SIG-M5 treated with dmso at 0.1 percent for 504 hours (cell line): ENCODE data around the gene OR5A2.
"Not testable (repeated sequence)": the region's sequence is repeated elsewhere in the genome, so short reads cannot be mapped to it uniquely, and the experiment has no call there.

Experiments
- DNase-seq: peaks from one replicate; lab custom pipeline; 2025; ENCODE audit not compliant: unreplicated experiment; lab: John Stamatoyannopoulos, UW

OR5A2 gene

GRCh38 chr11:59426361-59427067 is at the start of gene OR5A2:
TSS of gene OR5A2 (minus strand) at chr11:59426413. CDS start at chr11:59422953, 3,460 bp downstream.
- DNase-seq = no peak

GRCh38 chr11:59475176-59475575 is 49.0 kb upstream of the OR5A2 start:
- DNase-seq = no peak

GRCh38 chr11:59473015-59473414 is 46.8 kb upstream of the OR5A2 start, which contains the start of gene OR4D10:
TSS of gene OR4D10 (plus strand) at chr11:59473315. CDS start at chr11:59477430, 4,115 bp downstream.
- DNase-seq = no peak

- DNase-seq = no peak
These were observed 37.0 kb upstream of the OR5A2 start for GRCh38 chr11:59463190-59463641.

GRCh38 chr11:59459916-59460315 is 33.7 kb upstream of the OR5A2 start:
- no peak for DNase-seq

- DNase-seq = no peak
These were observed 30.4 kb upstream of the OR5A2 start, which contains the start of gene OR4D6 for GRCh38 chr11:59456661-59457060. TSS of gene OR4D6 (plus strand) at chr11:59456961. CDS start at chr11:59456961, 0 bp downstream.

- no peak for DNase-seq
These were observed 22.3 kb upstream of the OR5A2 start for GRCh38 chr11:59448484-59448883.

GRCh38 chr11:59445624-59446023 is 19.4 kb upstream of the OR5A2 start:
- not testable (repeated sequence) for DNase-seq

- DNase-seq = no peak
These were observed 11.6 kb upstream of the OR5A2 start for GRCh38 chr11:59437770-59438169.

- DNase-seq = no peak
These were observed 10.0 kb upstream of the OR5A2 start, which contains the start of gene OR5A1 for GRCh38 chr11:59436169-59436568. TSS of gene OR5A1 (plus strand) at chr11:59436469. CDS start at chr11:59443169, 6,700 bp downstream.

GRCh38 chr11:59429924-59430516 is 3.8 kb upstream of the OR5A2 start:
- DNase-seq = peak; percentile 63

GRCh38 chr11:59427068-59427382 is 812 bp upstream of the OR5A2 start:
- DNase-seq = no peak

GRCh38 chr11:59425131-59425530 is 1.1 kb downstream of the OR5A2 start:
- no peak for DNase-seq

- no peak for DNase-seq
These were observed 2.4 kb downstream of the OR5A2 start for GRCh38 chr11:59423835-59424234.

GRCh38 chr11:59418156-59418555 is 8.1 kb downstream of the OR5A2 start:
- no peak for DNase-seq

- DNase-seq = no peak
These were observed 9.2 kb downstream of the OR5A2 start for GRCh38 chr11:59417023-59417422.

GRCh38 chr11:59416613-59417012 is 9.6 kb downstream of the OR5A2 start:
- no peak for DNase-seq

- DNase-seq = no peak
These were observed 11.1 kb downstream of the OR5A2 start for GRCh38 chr11:59415111-59415510.

- DNase-seq = peak; percentile 54
These were observed 12.6 kb downstream of the OR5A2 start for GRCh38 chr11:59413646-59414045.

- no peak for DNase-seq
These were observed 22.7 kb downstream of the OR5A2 start for GRCh38 chr11:59403546-59403945.

- DNase-seq = no peak
These were observed 25.0 kb downstream of the OR5A2 start for GRCh38 chr11:59401262-59401552.

GRCh38 chr11:59400461-59401261 is 25.6 kb downstream of the OR5A2 start:
- DNase-seq = no peak
